HG03060 (cell line): Measurements from ENCODE around the gene PARP6.

Experiments used
- ATAC-seq: cut with Tn5 transposase; IDR thresholded peaks from one replicate; pipeline ENCODE4 v1.9.1; 2021; ENCODE audit warnings: low read depth, moderate number of reproducible peaks; ENCODE audit not compliant: unreplicated experiment

Gene PARP6

GRCh38 chr15:72233769-72234168 lies 38.6 kb downstream of the PARP6 start:
- ATAC-seq = no peak

- ATAC-seq = no peak
Measured at GRCh38 chr15:72231833-72232478, 40.4 kb downstream of the PARP6 start.

- ATAC-seq = no peak
Measured at GRCh38 chr15:72231066-72231832, 41.1 kb downstream of the PARP6 start, which contains the start of gene PKM. Gene PKM, minus strand, starts transcription at chr15:72231190. Its CDS starts 12,093 bp downstream, at chr15:72219097.

- no peak for ATAC-seq
Measured at GRCh38 chr15:72230197-72231065, 41.9 kb downstream of the PARP6 start.

- no peak for ATAC-seq
Measured at GRCh38 chr15:72229947-72230196, 42.5 kb downstream of the PARP6 start.

- no peak for ATAC-seq
Measured at GRCh38 chr15:72229076-72229946, 43.0 kb downstream of the PARP6 start.

GRCh38 chr15:72227720-72228119 lies 44.6 kb downstream of the PARP6 start:
- no peak for ATAC-seq

GRCh38 chr15:72227192-72227586 lies 45.2 kb downstream of the PARP6 start:
- ATAC-seq = no peak

GRCh38 chr15:72223278-72223677 lies 49.1 kb downstream of the PARP6 start:
- ATAC-seq = no peak

GRCh38 chr15:72222393-72222792 lies 50.0 kb downstream of the PARP6 start:
- no peak for ATAC-seq

GRCh38 chr15:72220687-72221086 lies 51.7 kb downstream of the PARP6 start:
- ATAC-seq = no peak

GRCh38 chr15:72217216-72217615 lies 55.1 kb downstream of the PARP6 start:
- no peak for ATAC-seq

- ATAC-seq = no peak
Measured at GRCh38 chr15:72216079-72216478, 56.3 kb downstream of the PARP6 start.

- ATAC-seq = no peak
Measured at GRCh38 chr15:72207558-72208085, 64.7 kb downstream of the PARP6 start.

- ATAC-seq = no peak
Measured at GRCh38 chr15:72206677-72207000, 65.7 kb downstream of the PARP6 start.

- ATAC-seq = no peak
Measured at GRCh38 chr15:72205896-72206676, 66.3 kb downstream of the PARP6 start.

GRCh38 chr15:72205273-72205672 lies 67.1 kb downstream of the PARP6 start:
- ATAC-seq = no peak

- ATAC-seq = no peak
Measured at GRCh38 chr15:72203507-72203837, 68.9 kb downstream of the PARP6 start.

GRCh38 chr15:72202801-72203506 lies 69.4 kb downstream of the PARP6 start:
- ATAC-seq = no peak
